Muscle layer of colon (tissue), 2 donors: ENCODE measurements around the gene DUSP19.

Source experiments
- H3K27ac ChIP-seq: one replicate; pipeline ENCODE4 v1.7.0; 2013; ENCODE audit warnings: low read depth, mild to moderate bottlenecking, low read length, moderate library complexity
- H3K27me3 ChIP-seq, 2 donors: one replicate each; pipeline ENCODE4 v1.7.0; 2013; ENCODE audit warnings: low read length in 2 of 2, mild to moderate bottlenecking in 2 of 2; ENCODE audit not compliant: insufficient read depth in 2 of 2, control insufficient read depth in 1 of 2
- H3K36me3 ChIP-seq: one replicate; pipeline ENCODE4 v1.7.0; 2013; ENCODE audit warnings: mild to moderate bottlenecking, low read length; ENCODE audit not compliant: insufficient read depth
- H3K4me1 ChIP-seq: one replicate; pipeline ENCODE4 v1.7.0; 2013; ENCODE audit warnings: mild to moderate bottlenecking, low read length; ENCODE audit not compliant: insufficient read depth
- H3K4me3 ChIP-seq, 2 donors: one replicate each; pipeline ENCODE4 v1.7.0; 2013; ENCODE audit warnings: low read length in 2 of 2, low read depth in 1 of 2, mild to moderate bottlenecking in 1 of 2, moderate library complexity in 1 of 2
- H3K9ac ChIP-seq: one replicate; pipeline ENCODE4 v1.7.0; 2013; ENCODE audit warnings: low read length
- H3K9me3 ChIP-seq: one replicate; pipeline ENCODE4 v1.7.0; 2013; ENCODE audit warnings: mild to moderate bottlenecking, low read length
- donor health status: abdominal sarcoma.
- donor health status: Adenocarcinoma of cecum.

DUSP19 gene

DNA sequence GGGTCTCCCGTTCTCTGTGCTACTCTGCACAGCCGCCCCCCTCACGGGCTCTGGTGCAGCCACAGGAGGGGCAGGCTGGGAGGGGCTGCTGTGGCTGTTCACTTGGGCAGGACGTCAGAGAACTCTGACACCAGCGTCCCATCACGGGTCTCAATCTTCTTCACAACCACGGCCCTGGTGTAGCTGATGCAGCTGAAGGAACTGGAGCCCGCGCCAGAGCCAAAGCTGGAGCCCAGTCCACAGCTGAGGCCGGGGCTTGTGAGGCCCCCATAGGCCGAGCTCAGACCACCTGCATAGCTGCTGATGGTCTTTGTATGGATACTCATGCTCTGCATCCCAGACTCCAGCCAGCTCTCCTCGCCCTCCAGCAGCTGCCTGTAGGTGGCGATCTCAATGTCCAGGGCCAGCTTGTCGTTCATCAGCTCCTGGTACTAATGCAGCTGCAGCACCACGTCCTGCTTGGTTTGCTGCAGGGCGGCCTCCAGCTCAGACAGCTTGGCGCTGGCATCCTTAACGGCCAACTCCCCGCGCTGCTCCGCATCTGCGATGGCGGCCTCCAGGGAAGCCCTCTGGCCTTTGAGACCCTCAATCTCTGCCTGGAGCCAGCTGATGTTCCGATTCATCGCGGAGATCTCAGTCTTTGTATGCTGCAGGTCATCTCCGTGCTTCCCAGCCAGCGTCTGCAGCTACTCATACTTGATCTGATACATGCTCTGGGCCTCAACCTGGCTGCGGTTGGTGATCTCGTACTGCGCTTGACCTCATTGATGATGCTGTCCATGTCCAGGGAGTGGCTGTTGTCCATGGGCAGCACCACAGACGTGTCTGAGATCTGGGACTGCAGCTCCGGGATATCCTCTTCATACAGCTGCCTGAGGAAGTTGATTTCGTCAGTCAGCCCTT is 7.4 kb upstream of the DUSP19 start:
- no peaks in the 10 kb centered on the region for H3K4me1 ChIP-seq
- H3K36me3 ChIP-seq = no peaks in the 10 kb centered on the region
- H3K4me3 ChIP-seq = no peak overlapping the region
- H3K9ac ChIP-seq = no peak overlapping the region
- H3K9me3 ChIP-seq = no peaks in the 10 kb centered on the region
- no peaks in the 10 kb centered on the region for H3K27me3 ChIP-seq
- no peak overlapping the region for H3K27ac ChIP-seq

DNA sequence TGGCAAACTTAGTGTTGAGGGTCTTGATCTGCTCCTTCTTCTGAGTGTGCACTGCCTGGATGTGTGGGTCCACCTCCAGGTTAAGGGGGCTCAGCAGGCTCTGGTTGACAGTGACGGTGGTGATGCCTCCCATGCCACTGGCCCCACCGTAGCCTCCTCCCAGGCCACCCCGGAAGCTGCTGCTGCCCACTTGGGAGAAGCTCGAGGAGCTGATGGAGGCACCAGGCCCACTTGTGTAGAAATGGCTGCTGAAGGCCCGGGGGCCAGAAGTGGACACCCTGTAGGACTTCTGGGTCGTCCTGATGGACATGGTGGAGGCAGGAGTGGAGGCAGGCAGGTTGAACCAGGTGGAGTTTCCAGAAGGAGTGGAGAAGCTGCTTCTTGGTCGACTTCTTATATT is 6.4 kb upstream of the DUSP19 start:
- Histone ChIP-seq H3K27ac (no peak overlapping the region), H3K9me3 (no peaks in the 10 kb centered on the region), H3K9ac (no peak overlapping the region), H3K36me3 (no peaks in the 10 kb centered on the region), H3K4me1 (no peaks in the 10 kb centered on the region), H3K4me3 (no peak overlapping the region), H3K27me3 (no peaks in the 10 kb centered on the region)

DNA sequence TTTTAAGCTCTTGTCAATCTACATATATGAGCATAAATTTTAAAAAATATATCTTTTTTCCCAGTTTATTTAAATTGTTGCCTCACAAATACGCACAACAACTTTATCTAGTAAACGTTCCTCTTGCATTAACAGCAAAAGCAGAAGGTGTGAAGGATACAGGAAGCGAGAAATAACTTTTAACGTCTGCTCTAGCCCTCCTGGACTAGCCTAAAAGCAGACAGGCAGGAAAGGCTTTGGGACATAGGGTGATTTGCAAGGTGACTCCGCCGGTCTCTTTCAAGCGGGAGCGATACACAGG is 434 bp upstream of the DUSP19 start:
- Histone ChIP-seq H3K27me3 (no peaks in the 10 kb centered on the region), H3K9ac (peak overlapping the region; percentile 88)

DNA sequence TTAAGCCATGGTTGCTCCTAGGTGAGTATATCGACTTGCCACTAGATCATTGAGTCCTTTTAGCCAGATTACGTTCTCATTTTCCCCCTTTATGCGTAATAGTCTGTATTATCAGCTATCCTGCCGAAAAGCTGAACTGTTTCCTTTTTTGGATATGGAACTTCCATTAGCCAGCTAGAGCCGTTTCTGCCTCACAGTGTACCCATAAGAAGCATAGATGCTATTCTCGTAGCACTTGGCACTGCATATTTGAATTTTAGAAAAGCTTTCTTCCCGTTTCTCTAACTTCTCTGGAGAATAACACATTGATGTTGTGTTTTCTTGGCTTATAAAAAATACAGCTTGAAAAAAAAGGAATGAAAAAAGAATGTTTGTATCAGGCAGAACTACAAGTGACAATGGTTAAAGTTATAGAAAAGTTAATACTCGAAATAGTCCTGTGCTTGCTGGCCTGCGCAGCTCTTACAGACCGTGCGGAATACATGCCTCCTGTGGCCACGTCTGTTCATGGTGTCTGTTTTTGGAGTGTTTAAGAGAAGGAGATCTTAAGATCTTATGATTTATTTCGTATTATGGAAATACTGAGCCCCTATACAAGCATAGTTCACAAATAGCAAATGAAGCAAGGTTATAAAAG is 710 bp downstream of the DUSP19 start:
- peak overlapping the region; percentile 63 to 96 for H3K4me3 ChIP-seq
- H3K27ac ChIP-seq = peak overlapping the region; percentile 85
- H3K4me1 ChIP-seq = peaks cover 12% of the 10 kb centered on the region
- H3K9ac ChIP-seq = peak overlapping the region; percentile 88
- no peaks in the 10 kb centered on the region for H3K36me3 ChIP-seq
- no peaks in the 10 kb centered on the region for H3K9me3 ChIP-seq
- no peaks in the 10 kb centered on the region for H3K27me3 ChIP-seq

More for the DNA sequence above, 434 bp upstream of the DUSP19 start:
- peaks cover 12% of the 10 kb centered on the region for H3K4me1 ChIP-seq
- H3K36me3 ChIP-seq = no peaks in the 10 kb centered on the region
- no peaks in the 10 kb centered on the region for H3K9me3 ChIP-seq
- H3K4me3 ChIP-seq = peak overlapping the region; percentile 63 to 96
- H3K27ac ChIP-seq = peak overlapping the region; percentile 85

DNA sequence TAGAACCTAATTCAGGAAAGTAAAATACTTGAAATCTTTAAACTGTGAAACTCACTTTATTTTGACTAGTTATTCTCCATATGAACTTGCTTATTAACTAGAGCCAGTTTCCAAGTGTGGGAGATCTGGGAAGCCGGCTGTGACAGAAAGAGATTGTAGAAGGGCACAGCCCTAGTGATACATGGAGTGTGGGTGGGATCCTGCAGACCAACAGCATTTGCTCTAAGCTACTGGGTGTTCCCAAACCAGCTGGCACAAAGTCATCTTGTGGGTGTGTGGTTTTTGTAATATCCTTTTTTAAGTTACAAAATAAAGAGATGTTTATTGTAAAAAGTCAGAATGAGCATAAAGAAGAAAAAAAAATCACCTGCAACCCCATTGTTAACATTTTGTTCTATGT is 3.4 kb downstream of the DUSP19 start:
- Histone ChIP-seq H3K9ac (no peak overlapping the region), H3K27ac (no peak overlapping the region)

DNA sequence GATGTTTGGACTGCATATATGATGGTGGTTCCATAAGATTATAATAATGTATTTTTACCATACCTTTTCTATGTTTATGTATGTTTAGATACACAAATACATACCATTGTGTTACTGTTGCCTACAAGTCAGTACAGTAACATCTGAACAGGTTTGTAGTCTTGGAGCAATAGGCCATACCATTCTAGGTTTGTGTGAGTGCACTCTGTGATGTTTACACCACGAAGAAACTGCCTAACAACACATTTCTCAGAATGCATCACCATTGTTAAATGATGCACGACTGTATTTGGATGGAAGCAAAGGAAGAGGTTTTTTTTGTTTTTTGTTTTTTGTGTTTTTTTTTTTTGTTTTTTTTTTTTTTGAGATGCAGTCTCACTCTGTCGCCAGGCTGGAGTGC is 9.5 kb downstream of the DUSP19 start:
- H3K4me1 ChIP-seq = no peaks in the 10 kb centered on the region

More for the DNA sequence above, 3.4 kb downstream of the DUSP19 start:
- no peaks in the 10 kb centered on the region for H3K36me3 ChIP-seq
- no peaks in the 10 kb centered on the region for H3K27me3 ChIP-seq
- H3K4me3 ChIP-seq = no peak overlapping the region
- peaks cover 12% of the 10 kb centered on the region for H3K4me1 ChIP-seq
- H3K9me3 ChIP-seq = no peaks in the 10 kb centered on the region

DNA sequence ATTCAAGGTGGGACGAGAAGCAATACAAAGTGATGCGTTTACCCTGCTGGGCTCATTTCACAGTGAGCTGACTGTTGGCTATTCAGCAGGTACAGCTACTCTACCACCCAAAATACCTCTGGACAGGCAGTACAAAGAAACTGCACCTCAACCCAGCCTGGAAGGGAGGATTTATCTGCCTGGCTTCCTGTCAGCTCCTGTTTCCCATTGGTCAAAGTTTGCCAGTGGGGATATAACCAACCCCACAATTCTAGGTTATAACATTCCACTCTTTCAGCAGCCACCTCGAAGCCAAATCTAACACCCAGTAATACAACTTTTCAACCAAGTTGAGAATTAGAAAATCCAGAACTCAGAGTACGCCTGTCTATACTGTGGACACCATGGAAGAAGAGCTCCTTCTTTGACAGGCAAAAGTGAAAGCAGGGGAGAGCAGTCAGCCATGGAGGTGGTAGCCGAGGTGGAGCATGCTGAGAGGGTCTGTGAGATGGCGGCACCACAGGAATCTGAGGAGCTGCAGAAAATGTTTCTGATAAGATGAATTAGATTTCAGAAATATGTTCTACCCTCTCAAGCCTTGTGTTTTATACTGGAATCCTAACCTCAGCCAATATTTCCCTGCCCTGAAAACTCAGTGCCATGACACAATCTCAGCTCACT is 10.8 kb downstream of the DUSP19 start:
- Histone ChIP-seq H3K9ac (no peak overlapping the region), H3K27ac (no peak overlapping the region), H3K9me3 (no peaks in the 10 kb centered on the region), H3K4me3 (no peak overlapping the region), H3K27me3 (no peaks in the 10 kb centered on the region), H3K4me1 (no peaks in the 10 kb centered on the region), H3K36me3 (peaks cover 8% of the 10 kb centered on the region)

More for the DNA sequence above, 9.5 kb downstream of the DUSP19 start:
- Histone ChIP-seq H3K27me3 (no peaks in the 10 kb centered on the region), H3K4me3 (no peak overlapping the region), H3K27ac (no peak overlapping the region), H3K9ac (no peak overlapping the region), H3K9me3 (no peaks in the 10 kb centered on the region), H3K36me3 (peaks cover 8% of the 10 kb centered on the region)

DNA sequence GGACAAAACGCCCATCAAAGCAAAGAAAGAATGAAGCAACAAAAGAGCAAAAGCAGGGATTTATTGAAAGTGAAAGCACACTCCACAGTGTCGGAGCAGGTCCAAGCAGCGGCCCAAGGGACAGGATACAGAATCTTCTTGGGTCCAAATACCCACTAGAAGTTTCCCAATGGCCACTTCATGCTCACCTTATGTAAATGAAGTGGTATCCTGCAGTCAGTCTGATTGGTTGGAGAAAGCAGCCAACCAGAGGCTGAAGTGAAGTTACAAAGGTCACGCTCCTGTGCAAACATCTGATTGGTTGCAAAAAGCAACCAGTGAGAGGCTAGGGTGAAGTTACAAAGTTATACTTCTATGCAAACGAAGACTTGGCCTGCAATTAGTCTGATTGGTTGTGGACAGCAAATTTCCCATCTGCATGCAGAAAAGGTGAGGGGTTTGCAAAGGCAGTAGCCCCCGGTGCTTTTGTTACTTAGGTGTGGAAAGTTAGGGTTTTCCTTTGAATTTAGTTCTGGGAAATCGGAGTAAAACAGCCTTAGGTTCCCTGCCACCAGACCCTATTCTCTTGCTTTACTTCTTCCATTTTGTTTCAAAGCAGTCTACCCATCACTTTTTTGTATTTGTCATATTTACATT is 12.9 kb downstream of the DUSP19 start:
- no peak overlapping the region for H3K4me3 ChIP-seq
- H3K27ac ChIP-seq = no peak overlapping the region

DNA sequence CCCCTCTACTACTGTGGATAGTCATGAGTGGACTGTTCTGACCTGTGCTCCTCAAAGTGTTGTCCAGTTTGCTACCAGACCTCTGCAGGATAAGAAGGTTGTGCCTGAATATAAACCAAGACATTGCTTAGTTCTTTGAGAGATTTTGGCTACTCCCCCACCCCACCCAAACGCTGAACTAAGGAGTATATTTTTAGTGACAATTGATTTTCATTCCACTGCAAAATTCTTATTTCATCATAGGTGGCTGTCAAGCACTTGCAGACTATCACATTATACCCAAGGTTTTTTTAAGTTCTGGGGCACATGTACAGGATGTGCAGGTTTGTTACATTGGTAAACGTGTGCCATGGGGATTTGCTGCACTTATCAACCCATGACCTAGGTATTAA is 13.4 kb downstream of the DUSP19 start:
- no peaks in the 10 kb centered on the region for H3K9me3 ChIP-seq
- no peaks in the 10 kb centered on the region for H3K27me3 ChIP-seq
- H3K27ac ChIP-seq = no peak overlapping the region
- H3K9ac ChIP-seq = no peak overlapping the region
- no peak overlapping the region for H3K4me3 ChIP-seq
- peaks cover 8% of the 10 kb centered on the region for H3K36me3 ChIP-seq
- H3K4me1 ChIP-seq = no peaks in the 10 kb centered on the region

More for the DNA sequence above, 12.9 kb downstream of the DUSP19 start:
- Histone ChIP-seq H3K9ac (no peak overlapping the region), H3K9me3 (no peaks in the 10 kb centered on the region), H3K27me3 (no peaks in the 10 kb centered on the region), H3K4me1 (no peaks in the 10 kb centered on the region), H3K36me3 (peaks cover 8% of the 10 kb centered on the region)

DNA sequence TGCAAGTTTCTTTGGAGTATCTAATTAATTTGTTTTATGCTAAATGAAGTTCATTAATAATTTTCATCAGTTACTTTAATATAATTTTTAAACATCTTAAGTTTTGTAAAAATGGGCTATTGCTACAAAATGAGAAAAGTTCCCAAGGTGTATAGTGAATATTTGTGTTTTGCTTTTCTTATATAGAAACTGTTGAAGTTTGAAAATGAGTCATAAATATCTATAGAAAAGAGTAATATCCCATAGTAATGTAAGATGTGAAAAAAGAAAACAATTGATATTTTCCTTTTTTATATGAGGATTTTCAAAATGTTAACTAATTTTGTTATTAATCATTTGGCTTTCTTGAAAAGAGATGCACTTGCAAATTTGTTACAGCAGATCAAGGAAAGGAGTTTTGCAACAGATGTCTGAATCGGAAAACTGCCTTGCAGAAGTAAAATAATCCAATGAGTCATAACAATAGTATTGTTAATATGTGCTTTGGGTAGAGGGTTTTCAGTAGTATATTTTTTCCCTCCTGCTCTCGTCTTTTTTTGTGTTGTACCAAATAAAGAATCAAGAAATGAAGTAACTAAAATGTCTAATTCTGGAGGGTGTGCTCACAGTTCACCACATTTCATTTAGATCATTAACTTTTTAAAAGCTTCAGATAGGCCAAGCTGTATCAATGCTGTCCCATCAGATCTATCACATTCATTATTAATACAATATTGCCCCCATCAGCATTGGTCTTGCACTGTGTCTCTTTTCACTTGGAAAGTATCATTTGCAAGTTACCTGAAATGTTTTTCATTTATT is 15.5 kb downstream of the DUSP19 start:
- H3K9me3 ChIP-seq = no peaks in the 10 kb centered on the region
- no peak overlapping the region for H3K27ac ChIP-seq
- H3K4me1 ChIP-seq = no peaks in the 10 kb centered on the region
- H3K27me3 ChIP-seq = no peaks in the 10 kb centered on the region
- peaks cover 6% of the 10 kb centered on the region for H3K36me3 ChIP-seq
- H3K9ac ChIP-seq = no peak overlapping the region
- H3K4me3 ChIP-seq = no peak overlapping the region
